SK-N-SH treated with all-trans-retinoic acid at 6 μM for 48 hours (cell line): Measurements from ENCODE around the gene IQCN.

Experiments
- ATAC-seq: fragments of 200-7000 bp; cut with Tn5 transposase; 3 replicates; pipeline ENCODE4 v1.9.1; 2020; ENCODE audit warnings: mild to moderate bottlenecking, moderate library complexity
- BACH2 ChIP-seq: fragments of 250-450 bp; sonication (Bioruptor Pico); IDR thresholded peaks from 2 replicates; pipeline ENCODE4 v1.9.0; 2021; ENCODE audit warnings: mild to moderate bottlenecking, borderline replicate concordance
- CSDC2 ChIP-seq: fragments of 250-450 bp; sonication (Bioruptor Pico); IDR thresholded peaks from 2 replicates; pipeline ENCODE4 v1.5.0; 2020; ENCODE audit warnings: mild to moderate bottlenecking, moderate library complexity
- ESRRG ChIP-seq: fragments of 250-450 bp; sonication (Bioruptor Pico); IDR thresholded peaks from 2 replicates; pipeline ENCODE4 v1.6.1; 2021; ENCODE audit warnings: mild to moderate bottlenecking
- GLIS3 ChIP-seq: fragments of 250-450 bp; sonication (Bioruptor Pico); IDR thresholded peaks from 2 replicates; pipeline ENCODE4 v1.5.0; 2020; ENCODE audit warnings: mild to moderate bottlenecking, moderate library complexity
- OSR1 ChIP-seq: fragments of 250-450 bp; sonication (Bioruptor Pico); IDR thresholded peaks from 2 replicates; pipeline ENCODE4 v1.8.0; 2022; ENCODE audit warnings: moderate library complexity, mild to moderate bottlenecking, inconsistent platforms
- PPARA ChIP-seq: fragments of 250-450 bp; sonication (Bioruptor Pico); IDR thresholded peaks from 2 replicates; pipeline ENCODE4 v1.5.0; 2020; ENCODE audit warnings: mild to moderate bottlenecking, borderline replicate concordance
- RARB ChIP-seq: fragments of 250-450 bp; sonication (Bioruptor Pico); IDR thresholded peaks from 2 replicates; pipeline ENCODE4 v1.8.0; 2021; ENCODE audit warnings: mild to moderate bottlenecking, moderate library complexity
- SNAI2 ChIP-seq: fragments of 250-450 bp; sonication (Bioruptor Pico); IDR thresholded peaks from 2 replicates; pipeline ENCODE4 v1.5.0; 2020; ENCODE audit warnings: mild to moderate bottlenecking, moderate library complexity
- TCF4 ChIP-seq: fragments of 250-450 bp; sonication (Bioruptor Pico); IDR thresholded peaks from 2 replicates; pipeline ENCODE4 v1.8.0; 2021; ENCODE audit warnings: mild to moderate bottlenecking, moderate library complexity, borderline replicate concordance
- TOX ChIP-seq: fragments of 250-450 bp; sonication (Bioruptor Pico); IDR thresholded peaks from 2 replicates; pipeline ENCODE4 v1.8.0; 2021; ENCODE audit warnings: mild to moderate bottlenecking, moderate library complexity, borderline replicate concordance
- ZC3H10 ChIP-seq: fragments of 250-450 bp; sonication (Bioruptor Pico); IDR thresholded peaks from 2 replicates; pipeline ENCODE4 v1.5.1; 2021; ENCODE audit warnings: mild to moderate bottlenecking, moderate library complexity
- ZFP3 ChIP-seq: fragments of 250-450 bp; sonication (Bioruptor Pico); IDR thresholded peaks from 2 replicates; pipeline ENCODE4 v1.5.0; 2020; ENCODE audit warnings: mild to moderate bottlenecking, moderate library complexity
- ZFP30 ChIP-seq: fragments of 450-650 bp; formaldehyde crosslinking; IDR thresholded peaks from 2 replicates; pipeline ENCODE4 v1.5.0; 2022; ENCODE audit warnings: mild to moderate bottlenecking, moderate library complexity
- ZNF8 ChIP-seq: fragments of 450-650 bp; formaldehyde crosslinking; IDR thresholded peaks from 2 replicates; pipeline ENCODE4 v1.5.0; 2020; ENCODE audit warnings: mild to moderate bottlenecking, moderate library complexity
- TF ChIP-seq, protein P1 (sequence below): fragments of 250-450 bp; sonication (Bioruptor Pico); IDR thresholded peaks from 2 replicates; pipeline ENCODE4 v1.5.1; 2021; ENCODE audit warnings: mild to moderate bottlenecking, moderate library complexity
- TF ChIP-seq, protein P2 (sequence below): fragments of 250-450 bp; sonication (Bioruptor Pico); IDR thresholded peaks from 2 replicates; pipeline ENCODE4 v1.5.1; 2020; ENCODE audit warnings: low read depth, mild to moderate bottlenecking, moderate library complexity
- TF ChIP-seq, protein P3 (sequence below): fragments of 250-450 bp; sonication (Bioruptor Pico); IDR thresholded peaks from 2 replicates; pipeline ENCODE4 v1.8.0; 2021; ENCODE audit warnings: low read depth, mild to moderate bottlenecking, moderate library complexity, borderline replicate concordance
- TF ChIP-seq, protein P4 (sequence below): fragments of 250-450 bp; sonication (Bioruptor Pico); IDR thresholded peaks from 2 replicates; pipeline ENCODE4 v1.8.0; 2020; ENCODE audit warnings: mild to moderate bottlenecking, moderate library complexity, borderline replicate concordance

The IQCN gene

DNA sequence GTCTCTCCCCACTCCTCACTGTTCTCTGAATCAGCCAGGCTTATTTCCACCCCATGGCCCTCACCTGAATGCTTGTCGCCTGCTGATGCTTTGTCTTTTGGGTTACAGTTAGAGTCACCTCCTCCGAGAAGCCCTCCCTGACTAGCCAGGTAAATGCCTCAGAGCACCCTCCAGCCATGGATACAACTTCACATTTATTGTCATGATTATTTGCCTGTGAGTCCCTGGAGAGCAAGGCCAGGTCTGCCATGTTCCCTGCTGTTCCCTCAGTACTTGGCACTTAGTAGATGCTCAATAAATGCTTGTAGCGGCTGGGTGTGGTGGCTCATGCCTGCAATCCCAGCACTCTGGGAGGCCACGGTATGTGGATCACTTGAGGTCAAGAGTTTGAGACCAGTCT lies 44.3 kb downstream of the IQCN start:
- ATAC-seq = no peak
- TF ChIP-seq ZFP30 (CRISPR knock-in tag) (no peak), GLIS3 (no peak), TCF4 (CRISPR knock-in tag) (no peak), BACH2 (CRISPR knock-in tag) (no peak)
- TF ChIP-seq, protein P1, sequence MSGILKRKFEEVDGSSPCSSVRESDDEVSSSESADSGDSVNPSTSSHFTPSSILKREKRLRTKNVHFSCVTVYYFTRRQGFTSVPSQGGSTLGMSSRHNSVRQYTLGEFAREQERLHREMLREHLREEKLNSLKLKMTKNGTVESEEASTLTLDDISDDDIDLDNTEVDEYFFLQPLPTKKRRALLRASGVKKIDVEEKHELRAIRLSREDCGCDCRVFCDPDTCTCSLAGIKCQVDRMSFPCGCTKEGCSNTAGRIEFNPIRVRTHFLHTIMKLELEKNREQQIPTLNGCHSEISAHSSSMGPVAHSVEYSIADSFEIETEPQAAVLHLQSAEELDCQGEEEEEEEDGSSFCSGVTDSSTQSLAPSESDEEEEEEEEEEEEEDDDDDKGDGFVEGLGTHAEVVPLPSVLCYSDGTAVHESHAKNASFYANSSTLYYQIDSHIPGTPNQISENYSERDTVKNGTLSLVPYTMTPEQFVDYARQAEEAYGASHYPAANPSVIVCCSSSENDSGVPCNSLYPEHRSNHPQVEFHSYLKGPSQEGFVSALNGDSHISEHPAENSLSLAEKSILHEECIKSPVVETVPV (CRISPR knock-in tag) = no peak
- TF ChIP-seq, protein P2, sequence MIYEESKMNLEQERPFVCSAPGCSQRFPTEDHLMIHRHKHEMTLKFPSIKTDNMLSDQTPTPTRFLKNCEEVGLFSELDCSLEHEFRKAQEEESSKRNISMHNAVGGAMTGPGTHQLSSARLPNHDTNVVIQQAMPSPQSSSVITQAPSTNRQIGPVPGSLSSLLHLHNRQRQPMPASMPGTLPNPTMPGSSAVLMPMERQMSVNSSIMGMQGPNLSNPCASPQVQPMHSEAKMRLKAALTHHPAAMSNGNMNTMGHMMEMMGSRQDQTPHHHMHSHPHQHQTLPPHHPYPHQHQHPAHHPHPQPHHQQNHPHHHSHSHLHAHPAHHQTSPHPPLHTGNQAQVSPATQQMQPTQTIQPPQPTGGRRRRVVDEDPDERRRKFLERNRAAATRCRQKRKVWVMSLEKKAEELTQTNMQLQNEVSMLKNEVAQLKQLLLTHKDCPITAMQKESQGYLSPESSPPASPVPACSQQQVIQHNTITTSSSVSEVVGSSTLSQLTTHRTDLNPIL (CRISPR knock-in tag) = no peak

DNA sequence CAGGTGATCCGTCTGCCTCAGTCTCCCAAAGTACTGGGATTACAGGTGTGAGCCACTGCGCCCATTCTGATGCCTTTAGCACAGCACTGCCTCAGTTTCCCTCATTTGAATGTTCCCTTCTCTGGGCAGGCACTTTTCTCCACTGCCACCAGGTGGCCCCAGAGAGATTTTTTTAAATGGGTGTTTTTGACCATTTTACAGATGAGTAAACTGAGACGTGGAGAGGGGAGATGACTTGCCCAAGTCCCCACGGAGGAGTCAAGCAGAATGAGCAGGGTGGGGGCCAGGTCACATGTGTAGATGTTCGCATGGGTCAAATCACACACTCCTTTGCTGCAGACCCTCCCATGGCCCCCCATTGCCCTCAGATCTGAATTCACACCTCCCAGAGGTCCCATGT lies 44.8 kb downstream of the IQCN start:
- TF ChIP-seq SNAI2 (CRISPR knock-in tag) = no peak
- TF ChIP-seq GLIS3 = no peak
- TF ChIP-seq, protein P3, sequence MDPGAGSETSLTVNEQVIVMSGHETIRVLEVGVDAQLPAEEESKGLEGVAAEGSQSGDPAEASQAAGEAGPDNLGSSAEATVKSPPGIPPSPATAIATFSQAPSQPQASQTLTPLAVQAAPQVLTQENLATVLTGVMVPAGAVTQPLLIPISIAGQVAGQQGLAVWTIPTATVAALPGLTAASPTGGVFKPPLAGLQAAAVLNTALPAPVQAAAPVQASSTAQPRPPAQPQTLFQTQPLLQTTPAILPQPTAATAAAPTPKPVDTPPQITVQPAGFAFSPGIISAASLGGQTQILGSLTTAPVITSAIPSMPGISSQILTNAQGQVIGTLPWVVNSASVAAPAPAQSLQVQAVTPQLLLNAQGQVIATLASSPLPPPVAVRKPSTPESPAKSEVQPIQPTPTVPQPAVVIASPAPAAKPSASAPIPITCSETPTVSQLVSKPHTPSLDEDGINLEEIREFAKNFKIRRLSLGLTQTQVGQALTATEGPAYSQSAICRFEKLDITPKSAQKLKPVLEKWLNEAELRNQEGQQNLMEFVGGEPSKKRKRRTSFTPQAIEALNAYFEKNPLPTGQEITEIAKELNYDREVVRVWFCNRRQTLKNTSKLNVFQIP (CRISPR knock-in tag) = no peak
- TF ChIP-seq ZFP30 (CRISPR knock-in tag) = no peak
- TF ChIP-seq BACH2 (CRISPR knock-in tag) = no peak
- no peak for TF ChIP-seq TOX (CRISPR knock-in tag)
- no peak for TF ChIP-seq CSDC2
- TF ChIP-seq RARB (CRISPR knock-in tag) = no peak
- TF ChIP-seq ZNF8 = no peak
- TF ChIP-seq, protein P1 (CRISPR knock-in tag) = no peak
- no peak for TF ChIP-seq PPARA (CRISPR knock-in tag)
- ATAC-seq = no peak

DNA sequence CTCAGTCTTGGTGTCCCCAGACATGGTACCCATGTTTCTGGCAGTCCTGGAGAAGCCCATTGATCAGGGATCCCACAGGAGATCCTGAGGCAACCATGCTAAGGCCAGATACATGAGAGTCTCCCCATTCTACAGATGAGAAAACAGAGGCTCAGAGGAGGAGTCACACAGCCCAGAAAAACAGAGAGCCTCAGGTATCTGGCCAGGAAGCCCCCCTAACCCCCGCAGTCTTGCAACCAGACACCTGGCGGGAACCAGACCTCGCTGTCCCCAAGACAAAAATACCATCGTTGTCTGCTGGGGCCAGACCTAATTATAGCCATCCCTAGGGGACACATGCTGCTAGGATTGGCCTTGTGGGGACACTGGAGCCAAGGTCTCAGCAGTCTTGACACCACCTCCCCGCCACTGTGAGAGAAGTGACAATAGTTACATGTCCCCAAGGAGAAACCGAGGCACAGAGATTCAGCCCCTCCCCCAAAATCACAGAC lies 46.4 kb downstream of the IQCN start:
- no peak for ATAC-seq
- TF ChIP-seq ZFP3 (CRISPR knock-in tag) = no peak
- no peak for TF ChIP-seq ESRRG (CRISPR knock-in tag)
- TF ChIP-seq ZC3H10 (CRISPR knock-in tag) = no peak
- TF ChIP-seq, protein P1 (CRISPR knock-in tag) = no peak
- TF ChIP-seq RARB (CRISPR knock-in tag) = no peak
- TF ChIP-seq TOX (CRISPR knock-in tag) = no peak
- TF ChIP-seq, protein P4, sequence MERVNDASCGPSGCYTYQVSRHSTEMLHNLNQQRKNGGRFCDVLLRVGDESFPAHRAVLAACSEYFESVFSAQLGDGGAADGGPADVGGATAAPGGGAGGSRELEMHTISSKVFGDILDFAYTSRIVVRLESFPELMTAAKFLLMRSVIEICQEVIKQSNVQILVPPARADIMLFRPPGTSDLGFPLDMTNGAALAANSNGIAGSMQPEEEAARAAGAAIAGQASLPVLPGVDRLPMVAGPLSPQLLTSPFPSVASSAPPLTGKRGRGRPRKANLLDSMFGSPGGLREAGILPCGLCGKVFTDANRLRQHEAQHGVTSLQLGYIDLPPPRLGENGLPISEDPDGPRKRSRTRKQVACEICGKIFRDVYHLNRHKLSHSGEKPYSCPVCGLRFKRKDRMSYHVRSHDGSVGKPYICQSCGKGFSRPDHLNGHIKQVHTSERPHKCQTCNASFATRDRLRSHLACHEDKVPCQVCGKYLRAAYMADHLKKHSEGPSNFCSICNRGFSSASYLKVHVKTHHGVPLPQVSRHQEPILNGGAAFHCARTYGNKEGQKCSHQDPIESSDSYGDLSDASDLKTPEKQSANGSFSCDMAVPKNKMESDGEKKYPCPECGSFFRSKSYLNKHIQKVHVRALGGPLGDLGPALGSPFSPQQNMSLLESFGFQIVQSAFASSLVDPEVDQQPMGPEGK (CRISPR knock-in tag) = no peak
- TF ChIP-seq OSR1 (CRISPR knock-in tag) = no peak
- TF ChIP-seq, all 23 proteins: peak for 0
